DMS79 treated with DMSO at 0.1 percent for 48 hours (cell line): ENCODE results near the gene FAM50B.
"Not testable (repeated sequence)": the region's sequence is repeated elsewhere in the genome, so short reads cannot be mapped to it uniquely, and the experiment has no call there.

Experiments used
- DNase-seq: peaks from one replicate; lab custom pipeline; 2025; lab: John Stamatoyannopoulos, UW

FAM50B gene

GRCh38 chr6:3848380-3848779 lies 793 bp upstream of the FAM50B start:
- no peak for DNase-seq

DNA sequence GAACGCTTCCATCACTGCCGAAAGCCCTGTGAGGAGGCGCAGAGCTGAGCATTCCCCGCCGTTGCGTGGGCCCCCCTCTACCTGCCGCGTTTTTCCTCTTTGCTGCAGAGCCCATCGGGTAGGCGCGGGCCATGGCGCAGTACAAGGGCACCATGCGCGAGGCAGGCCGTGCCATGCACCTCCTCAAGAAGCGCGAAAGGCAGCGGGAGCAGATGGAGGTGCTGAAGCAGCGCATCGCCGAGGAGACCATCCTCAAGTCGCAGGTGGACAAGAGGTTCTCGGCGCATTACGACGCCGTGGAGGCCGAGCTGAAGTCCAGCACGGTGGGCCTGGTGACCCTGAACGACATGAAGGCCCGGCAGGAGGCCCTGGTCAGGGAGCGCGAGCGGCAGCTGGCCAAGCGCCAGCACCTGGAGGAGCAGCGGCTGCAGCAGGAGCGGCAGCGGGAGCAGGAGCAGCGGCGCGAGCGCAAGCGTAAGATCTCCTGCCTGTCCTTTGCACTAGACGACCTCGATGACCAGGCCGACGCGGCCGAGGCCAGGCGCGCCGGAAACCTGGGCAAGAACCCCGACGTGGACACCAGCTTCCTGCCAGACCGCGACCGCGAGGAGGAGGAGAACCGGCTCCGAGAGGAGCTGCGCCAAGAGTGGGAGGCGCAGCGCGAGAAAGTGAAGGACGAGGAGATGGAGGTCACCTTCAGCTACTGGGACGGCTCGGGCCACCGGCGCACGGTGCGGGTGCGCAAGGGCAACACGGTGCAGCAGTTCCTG lies 693 bp downstream of the FAM50B start:
- peak; percentile 10 for DNase-seq

DNA sequence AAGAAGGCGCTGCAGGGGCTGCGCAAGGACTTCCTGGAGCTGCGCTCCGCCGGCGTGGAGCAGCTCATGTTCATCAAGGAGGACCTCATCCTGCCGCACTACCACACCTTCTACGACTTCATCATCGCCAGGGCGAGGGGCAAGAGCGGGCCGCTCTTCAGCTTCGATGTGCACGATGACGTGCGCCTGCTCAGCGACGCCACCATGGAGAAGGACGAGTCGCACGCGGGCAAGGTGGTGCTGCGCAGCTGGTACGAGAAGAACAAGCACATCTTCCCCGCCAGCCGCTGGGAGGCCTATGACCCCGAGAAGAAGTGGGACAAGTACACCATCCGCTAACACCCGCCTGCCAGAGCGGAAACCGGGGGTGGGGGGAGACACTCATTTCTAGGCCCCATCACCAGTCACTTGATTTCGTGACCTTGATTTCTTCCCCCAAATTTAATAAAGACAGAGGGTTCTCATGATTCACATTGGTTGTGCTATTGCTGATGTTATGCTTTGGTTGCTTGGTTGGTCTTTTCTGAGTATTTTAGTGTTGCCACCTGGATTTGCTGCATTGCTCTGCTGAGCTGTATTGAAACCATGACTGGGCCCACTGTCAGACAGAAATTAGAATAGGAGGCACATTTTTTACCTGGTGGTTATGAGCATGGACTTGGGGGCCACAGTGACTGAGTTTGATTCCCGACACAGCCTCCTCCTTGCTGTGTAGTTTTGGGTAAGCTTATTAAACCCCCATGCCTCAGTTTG lies 1.5 kb downstream of the FAM50B start:
- no peak for DNase-seq

GRCh38 chr6:3851839-3852238 lies 2.7 kb downstream of the FAM50B start:
- DNase-seq, result no peak

- DNase-seq, result no peak
Observed at GRCh38 chr6:3852391-3852790, 3.2 kb downstream of the FAM50B start.

DNA sequence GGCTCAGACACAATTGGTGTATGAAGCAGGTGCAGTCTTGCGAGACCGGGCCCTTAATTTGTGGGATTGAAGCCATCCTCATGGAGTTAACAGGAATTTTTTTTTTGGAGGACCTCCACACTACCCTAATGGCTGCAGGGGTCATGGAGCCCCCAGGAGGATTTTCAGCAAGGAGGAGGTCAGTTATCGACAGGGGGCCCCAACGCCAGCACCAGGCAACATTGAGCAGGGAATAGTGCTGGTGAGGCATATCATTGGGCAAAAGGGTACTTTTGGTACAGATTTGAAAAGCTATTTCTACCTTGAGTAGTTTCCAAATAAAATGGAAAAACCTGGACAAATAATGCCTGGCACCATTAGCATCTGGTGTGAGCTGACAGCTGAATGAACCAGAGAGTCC lies 6.7 kb downstream of the FAM50B start:
- no peak for DNase-seq

- DNase-seq, result no peak
Observed at GRCh38 chr6:3856576-3856975, 7.4 kb downstream of the FAM50B start.

DNA sequence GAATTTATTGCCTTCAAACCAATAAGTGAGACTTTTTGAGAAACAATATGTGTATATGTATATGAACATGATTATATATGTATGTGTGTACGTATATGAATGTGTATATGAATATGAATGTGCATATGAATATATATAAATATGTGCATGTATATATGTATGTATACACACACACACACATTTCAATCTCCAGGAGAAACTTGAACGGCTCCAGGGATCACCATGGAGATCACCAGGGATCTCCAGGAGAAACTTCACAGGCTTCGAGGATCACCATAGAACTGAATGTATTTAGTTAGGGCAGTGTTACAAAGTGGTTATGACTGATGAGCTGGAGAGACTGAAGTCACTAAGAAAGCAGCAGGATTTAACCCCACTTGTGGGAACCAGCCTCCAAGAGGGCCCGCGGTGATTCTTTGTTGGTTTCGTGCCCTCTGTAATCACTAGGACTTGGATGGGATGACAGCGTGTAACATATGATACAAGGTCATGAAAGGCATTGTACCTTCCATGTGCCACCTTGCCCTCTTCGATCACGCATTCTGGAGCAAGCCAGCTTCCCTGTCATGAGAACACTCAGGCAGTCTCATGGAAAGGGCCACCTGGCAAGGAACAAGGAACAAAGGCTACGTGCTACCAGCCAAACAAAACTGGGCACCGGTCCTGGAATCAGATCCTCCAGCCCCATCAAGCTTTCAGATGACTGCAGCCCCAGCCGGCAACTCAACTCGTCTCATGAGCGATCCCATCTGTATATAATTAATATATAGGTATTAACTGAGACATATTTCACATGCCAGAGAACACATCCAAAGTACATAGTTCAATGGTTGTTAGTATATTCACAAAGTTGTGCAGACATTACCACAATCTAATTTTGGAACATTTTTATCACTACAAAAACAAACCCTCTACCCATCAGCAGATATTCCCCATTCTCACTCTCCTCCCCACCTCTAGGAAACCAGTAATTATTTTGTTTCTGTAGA lies 8.6 kb downstream of the FAM50B start:
- no peak for DNase-seq

DNA sequence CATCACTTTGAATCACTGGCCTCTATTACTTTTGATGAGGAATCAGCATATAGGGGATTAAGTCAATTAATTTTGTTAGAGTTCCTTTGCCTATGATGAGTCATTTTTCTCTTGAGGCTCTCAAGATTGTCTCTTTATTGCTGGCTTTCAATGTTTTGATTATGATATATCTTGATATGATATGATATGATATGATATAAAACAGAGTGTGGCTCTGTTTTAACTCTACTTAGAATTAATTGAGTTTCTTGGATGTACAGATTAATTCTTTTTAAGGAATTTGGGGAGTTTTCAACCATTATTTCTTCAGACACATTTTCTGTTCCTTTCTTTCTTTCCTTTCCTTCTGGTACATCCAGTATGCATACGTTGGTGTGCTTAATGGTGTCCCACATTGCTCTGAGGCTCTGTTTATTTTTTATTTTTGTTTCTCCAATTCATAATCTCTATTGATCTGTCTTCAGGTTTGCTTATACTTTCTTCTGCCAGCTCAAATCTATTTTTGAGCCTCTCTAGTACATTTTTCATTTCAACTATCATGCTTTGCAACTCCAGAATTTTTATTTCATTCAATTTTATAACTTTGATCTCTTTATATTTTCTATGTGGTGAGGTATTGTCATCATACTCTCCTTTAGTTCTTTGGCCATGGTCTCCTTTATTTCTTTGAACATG lies 10.8 kb downstream of the FAM50B start:
- DNase-seq, result no peak

DNA sequence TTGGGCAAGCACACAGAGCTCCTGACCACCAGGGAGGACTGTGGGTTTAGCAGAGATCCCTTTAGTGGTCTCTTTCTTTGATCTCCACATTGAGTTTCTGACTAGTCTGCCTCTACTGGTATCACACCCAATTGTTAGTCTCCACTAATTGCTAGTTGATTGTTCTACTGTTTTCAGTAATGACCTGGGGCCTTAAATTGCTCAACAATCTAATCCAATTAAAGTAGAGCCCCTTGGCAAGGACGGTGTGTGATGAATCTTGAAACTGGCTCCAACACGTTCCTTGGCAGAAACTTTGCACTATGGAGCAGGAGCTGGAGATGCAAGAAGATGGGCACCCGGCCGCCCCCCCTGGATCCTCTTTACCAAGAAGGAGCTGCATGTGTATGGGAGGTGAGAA lies 12.3 kb downstream of the FAM50B start:
- no peak for DNase-seq

- DNase-seq, result no peak
Observed at GRCh38 chr6:3862038-3862437, 12.9 kb downstream of the FAM50B start.

DNA sequence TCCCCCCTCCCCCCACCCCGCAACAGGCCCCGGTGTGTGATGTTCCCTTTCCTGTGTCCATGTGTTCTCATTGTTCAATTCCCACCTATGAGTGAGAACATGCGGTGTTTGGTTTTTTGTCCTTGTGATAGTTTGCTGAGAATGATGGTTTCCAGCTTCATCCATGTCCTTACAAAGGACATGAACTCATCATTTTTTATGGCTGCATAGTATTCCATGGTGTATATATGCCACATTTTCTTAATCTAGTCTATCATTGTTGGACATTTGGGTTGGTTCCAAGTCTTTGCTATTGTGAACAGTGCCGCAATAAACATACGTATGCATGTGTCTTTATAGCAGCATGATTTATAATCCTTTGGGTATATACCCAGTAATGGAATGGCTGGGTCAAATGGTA lies 14.1 kb downstream of the FAM50B start:
- not testable (repeated sequence) for DNase-seq

- no peak for DNase-seq
Observed at GRCh38 chr6:3865463-3865862, 16.3 kb downstream of the FAM50B start.

- DNase-seq, result no peak
Observed at GRCh38 chr6:3867641-3868502, 18.7 kb downstream of the FAM50B start.

GRCh38 chr6:3868544-3868943 lies 19.4 kb downstream of the FAM50B start:
- DNase-seq, result no peak

DNA sequence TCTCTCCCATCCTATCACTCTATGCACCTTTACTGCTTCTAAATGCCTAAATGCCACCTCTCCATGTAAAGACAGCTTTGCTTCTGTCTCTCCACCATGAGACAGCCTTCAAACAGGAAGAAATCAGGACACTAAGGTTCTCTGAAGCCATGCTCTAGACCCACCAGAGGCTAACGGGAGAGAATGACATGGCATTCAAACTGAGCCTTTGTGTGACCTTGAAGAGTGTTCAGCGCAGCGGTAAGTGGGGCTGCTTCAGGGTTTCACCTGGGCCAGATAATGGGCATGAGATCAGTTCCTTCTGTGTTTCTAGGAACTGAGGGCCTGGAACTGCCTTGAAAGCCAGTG lies 20.1 kb downstream of the FAM50B start:
- no peak for DNase-seq

GRCh38 chr6:3869632-3870527 lies 20.7 kb downstream of the FAM50B start:
- DNase-seq, result no peak

DNA sequence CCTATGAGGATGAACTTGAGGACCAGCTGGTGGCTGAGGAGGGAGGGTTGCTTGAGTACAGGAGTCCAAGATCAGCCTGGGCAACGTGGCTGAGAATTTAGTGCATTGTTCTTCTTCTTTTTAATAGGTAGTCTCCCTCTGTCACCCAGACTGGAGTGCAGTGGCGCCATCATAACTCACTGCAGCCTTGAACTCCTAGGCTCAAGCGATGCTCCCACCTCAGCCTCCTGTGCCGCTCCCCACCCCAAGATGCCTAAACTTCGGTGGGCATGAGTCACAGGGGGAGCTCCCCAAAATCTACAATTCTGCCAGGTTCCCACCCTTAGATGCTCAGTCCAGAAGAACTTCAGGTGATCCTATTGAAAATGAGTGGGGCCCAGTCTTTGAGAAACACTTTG lies 21.4 kb downstream of the FAM50B start:
- no peak for DNase-seq

GRCh38 chr6:3871515-3871914 lies 22.3 kb downstream of the FAM50B start:
- no peak for DNase-seq

GRCh38 chr6:3871939-3872338 lies 22.8 kb downstream of the FAM50B start:
- no peak for DNase-seq
